Neutrophil (primary cell): ENCODE results near the gene MEGF11.
"Not testable (repeated sequence)": the region's sequence is repeated elsewhere in the genome, so short reads cannot be mapped to it uniquely, and the experiment has no call there.

Experiments used
- H3K27ac ChIP-seq: fragments of 200-600 bp; sonication (generic); 2 replicates; pipeline ENCODE4 v1.5.1; 2016; ENCODE audit warnings: mild to moderate bottlenecking, moderate library complexity
- H3K27me3 ChIP-seq: fragments of 200-600 bp; sonication (generic); 2 replicates; pipeline ENCODE4 v1.6.0; 2016; ENCODE audit warnings: mild to moderate bottlenecking
- H3K36me3 ChIP-seq: fragments of 200-600 bp; sonication (generic); 2 replicates; pipeline ENCODE4 v1.5.1; 2017
- H3K4me1 ChIP-seq, 2 experiments: fragments of 200-600 bp in 1 of 2; sonication (generic) in 1 of 2; 1 replicate in 1 of 2; 2 replicates in 1 of 2; pipeline versions ENCODE4 v1.5.1 to v1.6.1; 2013 to 2016; ENCODE audit warnings: low read depth in 1 of 2, low read length in 1 of 2, mild to moderate bottlenecking in 1 of 2, moderate library complexity in 1 of 2; ENCODE audit not compliant: control insufficient read depth in 1 of 2, insufficient read depth in 1 of 2
- H3K4me3 ChIP-seq, 2 experiments: fragments of 200-600 bp in 1 of 2; sonication (generic) in 1 of 2; 1 replicate in 1 of 2; 2 replicates in 1 of 2; pipeline ENCODE4 v1.5.1; 2013 to 2016; ENCODE audit warnings: low read depth in 1 of 2, low read length in 1 of 2, mild to moderate bottlenecking in 1 of 2, moderate library complexity in 1 of 2
- H3K9me3 ChIP-seq: fragments of 200-600 bp; sonication (generic); 2 replicates; pipeline ENCODE4 v1.5.1; 2016
- CTCF ChIP-seq: fragments of 200-600 bp; sonication (generic); IDR thresholded peaks from 2 replicates; pipeline ENCODE4 v1.5.1; 2016; ENCODE audit warnings: antibody characterized with exemption

Gene MEGF11

GRCh38 chr15:66251065-66251789 is 2.3 kb downstream of the MEGF11 start:
- H3K27ac ChIP-seq: no peak overlapping the region
- H3K27me3 ChIP-seq: peaks cover 100% of the 10 kb centered on the region
- no peak for TF ChIP-seq CTCF
- no peak overlapping the region for H3K4me3 ChIP-seq
- H3K9me3 ChIP-seq: no peaks in the 10 kb centered on the region
- no peaks in the 10 kb centered on the region for H3K36me3 ChIP-seq
- H3K4me1 ChIP-seq: peaks cover 21 to 32% of the 10 kb centered on the region in 2 experiments

GRCh38 chr15:66249605-66250174 is 3.9 kb downstream of the MEGF11 start:
- Histone ChIP-seq H3K36me3 (no peaks in the 10 kb centered on the region), H3K4me3 (no peak overlapping the region), H3K4me1 (peaks cover 21 to 31% of the 10 kb centered on the region in 2 experiments), H3K27ac (no peak overlapping the region), H3K27me3 (peaks cover 100% of the 10 kb centered on the region), H3K9me3 (no peaks in the 10 kb centered on the region)
- no peak for TF ChIP-seq CTCF

DNA sequence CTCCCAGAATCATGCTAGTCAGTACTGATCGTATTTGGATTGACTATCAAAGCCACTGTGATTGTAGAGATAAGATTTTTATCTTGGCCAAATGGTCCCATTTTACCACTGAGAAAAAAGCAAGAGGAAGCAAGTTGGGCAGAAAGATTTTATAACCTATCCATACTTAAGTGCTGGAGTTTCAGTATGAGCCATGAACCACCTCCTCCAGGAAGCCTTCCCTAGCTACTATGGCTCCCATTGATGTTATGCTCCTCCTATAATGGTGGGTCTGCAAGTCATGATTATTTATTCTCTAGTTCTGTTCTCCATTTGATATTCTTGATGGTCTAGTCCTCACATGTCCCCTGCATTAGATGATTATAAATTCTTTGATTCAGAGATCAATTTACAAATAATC is 6.6 kb downstream of the MEGF11 start:
- no peak overlapping the region for H3K27ac ChIP-seq
- no peaks in the 10 kb centered on the region for H3K36me3 ChIP-seq
- H3K4me1 ChIP-seq: peaks cover 0 to 4% of the 10 kb centered on the region in 2 experiments
- no peak overlapping the region for H3K4me3 ChIP-seq
- no peak for TF ChIP-seq CTCF
- peaks cover 88% of the 10 kb centered on the region for H3K27me3 ChIP-seq
- no peaks in the 10 kb centered on the region for H3K9me3 ChIP-seq

- not testable (repeated sequence) for H3K4me1 ChIP-seq, H3K36me3 ChIP-seq, H3K4me3 ChIP-seq, H3K9me3 ChIP-seq, H3K27ac ChIP-seq
- H3K27me3 ChIP-seq: peaks cover 77% of the 10 kb centered on the region
Observed at GRCh38 chr15:66245832-66246231, 7.7 kb downstream of the MEGF11 start.

- TF ChIP-seq CTCF: no peak
Observed at GRCh38 chr15:66241908-66242285, 11.7 kb downstream of the MEGF11 start.

GRCh38 chr15:66241087-66241907 is 12.3 kb downstream of the MEGF11 start:
- Histone ChIP-seq H3K27me3 (peaks cover 45% of the 10 kb centered on the region), H3K27ac (no peak overlapping the region), H3K4me1 (no peaks in the 10 kb centered on the region), H3K36me3 (no peaks in the 10 kb centered on the region), H3K9me3 (no peaks in the 10 kb centered on the region), H3K4me3 (no peak overlapping the region)
- no peak for TF ChIP-seq CTCF

More at GRCh38 chr15:66241908-66242285, 11.7 kb downstream of the MEGF11 start:
- H3K9me3 ChIP-seq: no peaks in the 10 kb centered on the region
- no peaks in the 10 kb centered on the region for H3K36me3 ChIP-seq
- H3K27ac ChIP-seq: no peak overlapping the region
- no peak overlapping the region for H3K4me3 ChIP-seq
- no peaks in the 10 kb centered on the region for H3K4me1 ChIP-seq
- H3K27me3 ChIP-seq: peaks cover 45% of the 10 kb centered on the region
